IPS DF 4.7 (cell line): ENCODE measurements around the gene AK4.

Experiments used
- DNase-seq: peaks from one replicate; pipeline ENCODE4 v3.0.0-alpha.2; 2013; ENCODE audit warnings: low spot score; ENCODE audit errors: extremely low read depth

Gene AK4

DNA sequence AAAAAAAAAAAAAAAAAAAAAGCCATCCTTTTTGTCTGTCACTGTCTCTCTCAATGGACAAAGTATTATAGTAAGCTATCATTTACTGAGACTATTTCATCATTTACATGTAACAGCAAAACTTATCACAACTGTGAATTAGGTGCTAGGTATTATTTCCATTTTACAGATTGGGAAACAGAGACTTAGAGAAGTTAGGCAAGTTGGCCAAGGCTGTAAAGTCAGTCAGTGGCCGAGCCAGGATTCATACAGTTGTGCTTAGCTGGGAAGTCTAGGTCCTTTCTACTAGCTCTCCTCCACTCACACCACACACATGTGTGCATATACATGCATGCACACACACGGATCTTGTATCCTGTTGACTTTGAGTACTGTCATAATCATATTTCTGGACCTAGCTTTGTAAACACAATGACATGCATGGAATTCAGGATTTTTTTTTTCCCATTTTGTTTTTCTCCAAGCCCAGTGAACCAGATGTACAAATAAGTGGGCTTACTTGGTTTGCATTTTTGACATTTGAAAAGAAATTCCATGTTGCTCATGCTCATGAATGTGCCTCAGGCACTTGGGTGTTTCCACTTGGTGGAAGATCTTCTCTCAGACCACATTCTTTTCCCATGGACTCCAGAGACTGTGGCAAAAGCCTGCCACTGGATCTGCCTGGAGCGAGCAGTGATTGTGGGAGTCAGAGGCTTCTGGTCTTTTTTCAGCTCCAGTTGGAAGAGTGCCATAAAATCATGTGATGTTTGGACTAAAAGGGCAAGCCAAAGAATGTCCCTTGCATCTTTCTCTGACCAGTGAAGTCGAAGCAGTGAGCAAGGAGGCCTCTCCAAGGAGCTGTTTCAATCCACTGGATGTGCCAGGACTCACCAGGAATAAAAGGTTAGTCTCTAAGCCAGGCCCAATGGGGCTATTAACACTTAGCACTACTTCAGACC is 99.7 kb downstream of the AK4 start:
- DNase-seq: no peak

DNA sequence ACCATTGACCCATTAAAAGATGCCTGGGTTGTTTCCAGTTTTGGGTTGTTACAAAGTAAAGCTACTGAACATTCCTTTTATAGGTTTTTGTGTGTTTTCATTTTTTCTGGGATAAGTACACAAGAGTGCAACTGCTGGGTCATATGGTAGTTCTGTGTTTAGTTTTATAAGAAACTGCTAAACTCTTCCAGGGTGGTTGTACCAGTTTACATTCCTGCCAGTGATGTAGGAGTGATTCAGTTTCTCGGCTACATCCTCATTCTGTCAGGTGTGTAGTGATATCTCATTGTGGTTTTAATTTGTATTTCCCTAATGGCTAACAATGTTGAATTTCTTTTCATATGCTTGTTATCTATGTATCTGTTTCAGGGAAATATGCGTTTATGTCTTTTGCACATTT is 102.8 kb downstream of the AK4 start:
- no peak for DNase-seq

DNA sequence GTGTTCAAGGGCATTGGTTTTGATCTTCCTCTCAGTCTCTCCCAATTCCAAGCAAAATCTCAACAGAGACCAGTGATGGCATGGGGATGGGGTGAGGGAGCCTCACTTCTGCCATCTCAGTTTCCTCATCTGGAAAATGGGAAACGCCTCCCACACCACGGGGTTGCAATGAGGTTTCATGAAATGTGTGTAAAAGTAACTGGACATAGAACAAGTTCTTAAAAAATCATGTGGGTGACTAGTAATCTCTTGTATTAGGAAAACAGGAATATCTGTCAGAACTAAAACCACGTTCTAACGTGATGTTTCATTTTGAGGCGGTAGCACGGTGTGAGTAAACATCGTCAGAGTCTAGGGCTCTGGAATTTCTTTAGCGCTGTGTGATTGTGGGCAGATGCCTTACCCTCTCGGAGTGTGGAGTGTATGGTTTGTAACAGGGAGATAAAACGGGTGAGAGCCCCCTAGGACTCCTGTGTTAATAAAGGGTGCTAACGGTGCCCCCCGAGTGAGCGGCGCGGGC is 105.9 kb downstream of the AK4 start:
- DNase-seq: no peak

DNA sequence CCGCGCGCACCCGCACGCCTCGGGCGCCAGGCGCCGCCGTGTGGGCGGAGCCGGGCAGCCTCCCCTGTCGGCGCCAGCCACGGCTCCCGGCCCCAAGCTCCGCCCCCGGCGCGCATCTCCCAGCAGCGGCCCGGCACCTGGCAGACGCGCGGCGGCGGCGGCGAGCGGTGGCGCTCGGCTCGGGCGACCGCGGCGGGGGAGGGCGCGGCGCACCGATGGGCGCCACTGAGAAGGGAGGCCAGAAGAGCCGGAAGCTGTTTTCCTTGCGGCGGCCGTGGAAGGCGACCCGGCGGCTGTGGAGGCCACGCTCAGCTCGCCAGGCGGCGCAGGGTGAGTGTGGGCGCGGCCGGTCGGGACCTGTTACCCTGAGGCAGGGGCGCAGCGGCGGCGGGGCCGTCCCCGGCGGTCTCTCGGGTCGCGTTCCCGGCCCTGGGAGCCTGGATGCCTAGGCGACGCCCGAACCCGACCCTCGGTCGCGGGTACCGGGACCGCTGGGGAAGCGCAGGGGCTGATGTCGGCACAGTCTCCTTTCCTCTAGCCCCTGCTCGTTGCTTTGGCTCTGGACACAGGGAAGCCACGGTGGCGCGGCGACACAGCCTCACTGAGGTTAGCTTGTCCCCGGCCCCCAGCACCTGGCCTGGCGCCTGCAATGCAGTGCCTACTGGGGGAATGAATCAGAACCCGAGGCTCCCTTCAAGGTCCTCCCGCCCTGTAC is 106.5 kb downstream of the AK4 start:
- no peak for DNase-seq

DNA sequence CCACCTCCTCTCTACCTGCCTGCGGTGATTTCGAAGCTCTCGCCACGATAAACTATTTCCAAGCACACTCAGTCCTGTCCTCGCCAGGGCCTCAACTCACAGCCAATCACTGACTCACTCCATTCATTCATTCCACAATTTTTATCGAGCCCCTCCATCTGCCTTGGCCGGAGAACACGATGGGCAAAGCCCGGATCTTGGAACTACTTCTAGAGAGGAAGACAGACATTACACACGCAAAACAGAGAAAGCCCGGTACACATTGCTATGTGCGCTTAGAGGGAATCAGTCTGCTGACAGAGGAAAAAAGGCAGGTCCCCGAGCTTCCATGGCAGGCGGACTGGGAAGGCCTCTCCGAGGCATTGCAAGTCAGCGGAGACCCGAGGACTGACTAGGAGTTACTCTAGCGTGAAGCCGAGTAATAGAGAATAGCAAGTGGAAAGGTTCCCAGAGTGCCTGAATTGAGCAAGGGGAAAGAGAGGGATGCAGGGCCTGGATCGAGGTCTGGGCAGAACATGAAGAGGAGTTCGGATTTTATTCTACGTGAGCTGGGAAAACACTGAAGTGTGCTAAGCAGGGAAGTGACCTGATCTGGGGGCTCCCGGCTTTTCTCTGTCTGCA is 107.1 kb downstream of the AK4 start:
- DNase-seq: no peak

DNA sequence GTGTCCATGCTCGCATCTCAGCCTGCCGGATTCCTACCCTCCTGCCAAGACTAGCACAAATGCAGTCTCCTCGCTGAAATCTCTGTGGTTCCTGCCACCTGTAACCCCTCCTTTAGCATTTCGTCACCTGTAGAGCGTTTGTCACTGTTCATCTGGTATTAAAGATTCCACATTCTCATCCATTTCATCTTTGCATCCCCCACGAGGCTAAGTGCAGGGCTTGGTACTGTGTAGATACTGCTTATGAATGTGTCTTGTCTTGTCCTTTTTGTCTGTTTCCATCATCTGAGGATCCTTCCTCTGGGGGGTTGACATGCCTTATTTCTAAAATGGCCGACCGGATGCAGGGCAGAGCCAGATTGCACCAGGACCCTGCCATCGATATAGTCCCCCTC is 107.7 kb downstream of the AK4 start:
- no peak for DNase-seq

DNA sequence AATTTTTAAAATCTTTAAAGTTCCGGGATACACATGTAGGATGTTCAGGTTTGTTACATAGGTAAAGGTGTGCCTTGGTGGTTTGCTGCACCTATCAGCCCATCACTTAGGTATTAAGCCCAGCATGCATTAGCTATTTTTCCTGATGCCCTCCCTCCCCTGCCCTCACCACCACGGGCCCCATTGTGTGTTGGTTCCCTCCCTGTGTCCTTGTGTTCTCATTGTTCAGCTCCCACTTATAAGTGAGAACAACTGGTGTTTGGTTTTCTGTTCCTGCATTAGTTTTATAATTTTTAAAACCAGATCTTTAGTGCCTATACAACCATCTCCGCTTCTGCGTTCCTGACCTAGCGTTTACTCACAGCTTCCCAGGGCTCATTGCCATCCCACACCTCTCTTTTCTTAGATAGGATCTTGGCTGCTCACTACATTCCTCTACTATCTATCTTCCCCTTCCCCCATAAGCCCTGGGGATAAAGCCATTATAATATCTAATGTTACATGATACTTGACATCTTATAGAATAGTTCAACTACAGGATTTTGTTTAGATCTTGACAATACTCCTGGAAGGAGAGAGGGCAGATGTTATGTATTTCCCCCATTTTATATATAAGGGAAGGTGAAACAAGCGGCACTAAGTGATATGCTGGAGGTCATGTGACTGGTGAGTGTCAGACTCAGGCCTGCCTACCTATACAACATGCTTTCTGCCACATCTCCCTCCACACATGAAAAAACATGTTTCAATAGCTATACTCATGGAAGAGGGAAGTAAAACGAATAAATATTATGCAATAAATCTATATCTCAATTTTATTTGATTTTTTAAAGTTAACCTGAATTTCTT is 109.1 kb downstream of the AK4 start:
- DNase-seq: no peak

DNA sequence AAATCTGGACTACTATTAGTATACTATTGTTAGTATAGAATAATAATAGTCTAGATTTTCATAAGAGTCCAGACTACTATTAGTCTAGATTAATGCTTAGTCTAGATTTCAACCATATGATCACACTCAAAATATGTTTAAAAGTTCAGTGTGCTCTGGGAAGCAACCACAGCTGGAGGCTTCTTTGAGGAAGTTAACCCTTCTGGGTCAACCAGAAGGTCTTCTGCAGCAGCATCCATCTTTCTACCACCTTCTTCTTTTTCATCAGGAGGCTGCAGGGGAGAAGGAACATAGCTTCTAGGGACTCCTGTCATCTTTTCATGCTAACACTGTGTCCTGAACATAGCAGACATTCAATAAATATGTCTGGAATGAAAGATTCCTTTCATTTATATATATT is 110.1 kb downstream of the AK4 start:
- DNase-seq: no peak

DNA sequence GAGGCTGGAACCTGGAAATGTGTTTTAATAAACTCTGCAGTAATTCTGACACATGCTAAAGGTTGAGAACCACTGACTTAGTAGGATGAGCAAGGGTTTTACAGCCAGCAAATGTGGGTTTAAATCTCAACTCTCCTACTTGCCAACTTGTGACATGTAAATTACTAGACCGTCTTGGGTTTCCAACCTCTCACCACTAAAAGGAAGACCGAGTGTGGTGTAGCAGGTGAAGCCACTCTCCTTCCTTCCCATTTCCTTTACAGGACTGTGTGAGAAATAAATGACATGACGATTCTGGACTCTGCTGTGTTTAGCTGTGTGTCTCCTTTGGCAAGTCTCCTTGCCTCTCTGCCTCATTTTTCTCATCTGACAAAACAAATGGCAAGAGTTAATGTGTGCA is 111.8 kb downstream of the AK4 start:
- no peak for DNase-seq

DNA sequence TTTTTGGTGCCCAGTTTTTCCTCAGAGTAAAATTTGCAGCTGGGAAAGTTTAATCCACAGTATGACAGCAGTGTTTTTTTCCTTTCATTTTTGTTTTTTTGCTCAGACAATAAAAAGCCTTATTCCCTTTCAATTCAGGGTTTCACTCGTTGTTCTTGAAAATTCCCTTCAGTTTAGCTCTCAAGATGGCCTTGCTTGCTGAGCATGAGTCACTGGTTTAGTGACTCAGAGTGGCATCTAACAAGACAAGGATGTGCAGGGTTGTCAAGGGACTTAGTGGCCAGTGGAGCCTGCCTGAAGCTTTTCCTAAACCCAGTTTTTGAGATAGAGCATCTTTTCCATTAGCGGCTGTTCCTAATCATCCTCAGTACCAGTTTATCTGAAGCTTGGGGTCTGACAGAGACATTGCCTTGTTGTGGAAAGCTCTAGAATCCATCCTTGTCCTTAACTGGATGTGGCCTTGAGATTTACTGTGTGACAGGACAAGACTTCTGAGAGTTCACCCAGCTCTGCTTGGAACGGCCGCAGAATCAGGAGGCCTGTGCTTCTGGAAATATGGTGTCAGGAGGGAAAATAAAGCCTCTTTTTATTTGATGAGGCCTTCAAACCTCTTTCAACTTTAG is 113.0 kb downstream of the AK4 start:
- DNase-seq: no peak

DNA sequence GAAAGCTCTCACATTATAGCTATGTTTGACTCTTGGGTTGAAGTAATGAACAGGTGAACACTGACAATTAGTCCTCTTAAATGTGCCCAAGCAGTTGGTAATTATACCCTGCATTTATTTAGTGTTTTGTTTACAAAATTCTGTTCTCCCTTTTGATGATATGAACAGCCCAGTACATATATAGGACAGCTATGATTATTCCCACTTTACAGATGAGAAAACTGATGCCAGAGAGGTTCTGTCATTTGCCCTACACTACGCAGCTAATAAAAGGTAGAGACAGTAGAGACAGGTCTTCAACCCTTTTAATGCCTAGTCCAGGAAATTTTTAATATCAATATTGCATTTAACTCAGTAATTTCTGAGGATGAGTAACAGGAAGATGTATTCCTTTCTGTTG is 115.3 kb downstream of the AK4 start:
- no peak for DNase-seq

DNA sequence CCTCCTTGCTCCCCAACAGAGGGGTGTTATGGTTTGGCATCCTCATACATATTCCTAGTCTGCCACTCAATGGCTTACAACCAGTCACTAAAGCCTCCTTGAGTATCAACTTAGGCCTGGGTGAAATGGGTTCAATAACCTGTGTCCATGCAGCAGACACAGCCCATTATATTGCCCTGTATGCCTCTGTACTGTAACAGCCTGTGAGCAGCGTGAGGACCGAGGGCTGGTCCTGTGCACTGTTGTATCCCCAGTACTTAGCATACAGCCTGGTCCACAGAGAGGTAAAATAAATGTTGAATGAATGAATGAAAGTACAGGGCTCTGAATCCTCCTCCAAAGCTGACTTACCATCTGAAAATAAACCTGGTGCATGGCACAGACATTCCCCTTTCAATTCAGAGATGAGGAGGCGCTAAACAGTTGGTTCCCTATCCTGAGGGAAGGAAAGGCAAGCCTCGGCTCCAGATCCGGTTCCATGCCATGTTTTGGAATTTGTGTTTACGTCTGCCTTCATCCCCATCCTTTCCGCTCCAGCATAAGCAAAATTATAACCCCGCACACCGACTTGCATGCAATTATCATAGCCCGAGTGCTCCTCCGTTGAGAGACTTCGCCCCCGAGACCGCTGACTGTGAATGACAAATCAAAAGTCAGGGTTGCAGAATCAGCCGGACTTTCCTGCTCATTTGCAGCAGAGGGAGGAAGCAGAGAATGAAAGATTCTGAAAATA is 116.4 kb downstream of the AK4 start:
- no peak for DNase-seq

DNA sequence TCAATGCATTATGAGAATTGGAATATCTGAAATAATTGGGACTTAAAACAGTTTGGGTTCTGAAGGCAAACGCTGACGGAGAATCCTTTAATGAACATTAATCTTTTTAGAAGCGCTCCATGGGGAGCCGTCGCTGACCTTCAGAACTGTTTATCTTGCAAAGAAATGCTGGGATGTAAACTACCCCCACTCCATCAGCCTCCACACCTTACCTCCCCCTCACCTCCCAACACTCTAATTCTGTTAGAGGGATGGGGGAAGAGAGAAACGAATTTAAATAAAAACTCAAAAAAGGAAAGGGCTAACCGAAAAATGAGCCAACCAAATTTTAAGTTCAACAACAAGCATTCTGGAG is 117.3 kb downstream of the AK4 start:
- DNase-seq: no peak

DNA sequence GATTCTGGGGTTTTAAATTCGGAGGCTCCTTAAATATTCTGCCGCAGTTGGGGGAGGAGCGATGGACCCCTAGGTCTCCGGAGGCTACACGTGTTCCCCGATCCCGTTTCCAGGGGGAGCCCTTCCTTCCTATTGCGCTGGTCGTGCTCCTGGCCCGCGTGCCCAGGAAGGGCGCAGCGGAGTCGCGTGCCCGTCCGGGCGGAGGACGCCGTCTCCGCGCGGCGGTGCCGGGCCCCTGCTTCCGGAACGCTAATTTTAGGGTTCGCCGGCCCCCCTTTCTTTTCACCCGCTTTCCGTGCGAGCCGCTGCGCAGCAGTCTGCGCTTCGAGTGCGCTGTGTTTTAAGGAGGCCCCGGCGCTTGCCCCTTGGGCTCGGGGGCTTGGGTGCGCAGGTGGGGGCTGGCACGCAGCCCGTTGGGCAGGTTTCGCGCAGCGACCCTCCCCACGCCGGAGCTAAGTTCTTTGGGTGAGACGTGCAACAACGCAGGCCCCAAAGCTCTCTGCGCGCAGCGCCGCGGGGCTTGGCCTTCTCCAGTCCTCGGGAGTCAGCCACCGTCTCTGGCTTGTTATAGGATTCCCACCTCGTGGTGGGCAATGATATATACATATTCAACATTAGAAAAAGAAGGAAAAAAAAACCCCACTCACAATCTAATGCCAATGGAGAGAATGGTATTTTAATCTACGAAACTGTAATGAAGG is 117.8 kb downstream of the AK4 start:
- DNase-seq: no peak

DNA sequence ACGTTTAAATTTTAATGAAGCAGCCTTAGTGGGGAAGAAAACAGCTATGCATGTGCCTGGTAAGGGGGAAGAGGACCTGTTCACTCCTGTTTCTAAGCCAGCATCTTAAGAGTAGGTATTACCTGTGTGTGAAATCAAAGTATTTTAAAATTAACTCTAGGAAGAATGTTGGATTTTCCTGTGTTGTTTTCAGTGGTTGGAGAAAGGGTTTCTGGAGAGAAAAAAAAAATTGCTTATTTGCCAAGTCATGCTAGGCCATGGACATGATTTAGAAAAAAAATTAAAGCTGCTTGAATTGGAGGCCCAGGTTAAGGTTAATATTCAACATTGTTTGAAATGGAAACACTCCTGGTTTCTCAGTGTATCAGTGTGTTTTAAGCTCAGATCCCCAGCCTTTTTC is 118.5 kb downstream of the AK4 start:
- DNase-seq: no peak

DNA sequence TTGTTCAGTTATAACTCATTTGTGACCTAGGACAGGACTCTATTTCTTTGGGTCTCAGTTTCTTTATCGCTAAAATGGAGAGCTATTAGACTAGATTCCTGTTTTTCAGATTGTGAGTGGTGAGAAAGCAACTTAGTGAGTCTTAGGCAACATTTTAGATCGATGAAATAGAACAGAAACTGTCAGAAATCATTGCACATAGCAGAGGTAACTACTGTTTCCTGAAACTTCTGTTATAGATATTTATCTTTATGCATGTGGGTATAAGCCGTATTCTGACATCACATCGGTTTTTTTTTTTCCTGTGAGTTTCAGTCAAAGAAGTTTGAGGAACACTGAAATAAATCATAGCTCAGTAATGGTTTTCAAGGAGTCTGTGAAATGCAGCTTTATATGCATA is 119.3 kb downstream of the AK4 start:
- DNase-seq: no peak

DNA sequence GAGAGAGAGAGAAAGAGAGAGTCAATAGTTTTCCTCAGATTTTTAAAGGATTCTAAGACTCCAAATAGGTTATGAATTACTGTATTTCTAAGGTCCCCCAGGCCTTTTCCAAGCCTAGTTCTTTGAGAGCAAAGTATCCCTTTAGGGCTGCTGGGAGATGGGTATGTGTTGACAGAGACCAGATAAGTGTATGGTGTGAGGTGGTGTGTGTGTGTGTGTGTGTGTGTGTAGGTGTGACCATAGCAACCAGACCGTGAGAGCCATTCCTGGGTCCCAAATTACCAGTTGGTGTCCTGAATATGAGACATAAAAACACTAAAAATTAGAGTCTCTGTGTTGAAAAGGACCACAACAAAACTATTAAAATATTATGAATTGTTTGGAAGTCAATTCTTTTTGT is 119.7 kb downstream of the AK4 start:
- no peak for DNase-seq

DNA sequence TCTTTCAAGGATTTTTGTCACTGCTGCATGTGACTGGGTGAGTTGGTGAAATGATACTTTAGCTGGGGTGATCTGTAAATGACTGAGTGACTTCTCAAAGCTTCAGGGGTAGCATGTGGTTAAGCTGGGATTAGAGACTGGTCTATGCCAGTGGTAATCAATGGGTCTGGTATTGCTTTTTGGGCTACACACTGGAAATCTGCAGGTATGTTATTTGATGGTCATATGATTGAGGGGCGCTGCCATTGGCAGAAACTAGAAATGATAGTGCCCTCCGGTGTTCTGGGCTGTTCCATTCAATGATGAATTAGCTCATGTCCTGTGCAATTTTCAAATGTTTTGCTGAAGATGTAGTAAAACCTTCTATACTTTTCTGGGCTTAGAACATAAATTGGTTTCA is 121.6 kb downstream of the AK4 start:
- no peak for DNase-seq

DNA sequence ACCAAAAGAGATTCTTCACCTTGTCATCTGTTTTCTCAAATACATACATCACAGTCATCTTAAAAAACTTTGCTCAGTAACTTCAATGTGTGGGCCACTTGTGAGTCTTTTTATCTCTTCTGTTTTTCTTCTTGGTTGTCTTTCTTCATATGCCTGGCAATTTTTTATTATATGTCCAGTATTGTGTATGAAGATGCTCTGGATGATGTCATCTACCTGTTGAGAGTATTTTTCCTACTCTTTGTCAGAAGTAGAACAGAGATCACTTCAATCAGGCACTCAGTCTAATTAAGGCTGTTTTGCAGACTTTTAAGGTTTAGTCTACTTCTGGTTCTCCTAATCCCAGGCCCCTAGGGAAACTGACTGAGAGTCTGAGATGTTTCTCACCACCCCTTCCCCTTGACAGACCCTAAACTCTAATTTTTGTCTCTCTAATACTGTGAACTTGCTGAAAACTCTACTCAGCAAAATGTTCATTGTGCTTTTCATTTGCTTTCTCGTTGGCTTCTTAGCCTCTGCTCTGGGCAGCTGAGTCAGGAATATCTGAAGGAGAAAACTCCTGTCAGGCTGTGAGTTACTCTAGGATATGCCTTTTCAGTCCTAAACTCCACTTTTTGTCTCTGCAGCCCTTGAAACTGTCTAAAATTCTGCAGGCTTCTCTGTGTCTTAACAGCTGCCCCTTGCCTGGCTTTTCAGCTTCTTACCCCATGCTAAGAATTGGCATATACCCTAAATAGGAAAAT is 128.4 kb downstream of the AK4 start:
- DNase-seq: no peak
